H1 (cell line): ENCODE results near the gene GSE1.

ENCODE experiments used
- CTCF ChIP-seq, 3 experiments: IDR thresholded peaks; 1 replicate in 2 of 3; 2 replicates in 1 of 3; pipeline versions ENCODE4 v1.5.1 to v1.6.1; 2011; ENCODE audit warnings: low read length in 3 of 3, mild to moderate bottlenecking in 3 of 3, inconsistent platforms in 2 of 3, low read depth in 1 of 3, moderate library complexity in 1 of 3; ENCODE audit not compliant: insufficient read depth in 1 of 3; ENCODE audit errors: control extremely low read depth in 1 of 3
- POLR2A ChIP-seq, 2 experiments: IDR thresholded peaks; 1 replicate in 1 of 2; 2 replicates in 1 of 2; pipeline ENCODE4 v1.6.1; 2011; ENCODE audit warnings: low read depth in 2 of 2, low read length in 2 of 2, mild to moderate bottlenecking in 2 of 2; ENCODE audit errors: control extremely low read depth in 1 of 2
- SRF ChIP-seq: IDR thresholded peaks from 2 replicates; pipeline ENCODE4 v1.6.1; 2011; ENCODE audit warnings: mild to moderate bottlenecking, low read depth, low read length, moderate library complexity

- no peak for TF ChIP-seq CTCF (IDR thresholded peaks at IDR 0.05; ENCODE audit: control extremely low read depth in 1 of 3, insufficient read depth in 1 of 3, low read depth in 1 of 3, low read length in 3 of 3)
- no peak for TF ChIP-seq POLR2A (IDR thresholded peaks at IDR 0.05; ENCODE audit: control extremely low read depth in 1 of 2, low read depth in 2 of 2, low read length in 2 of 2)
- no peak for TF ChIP-seq SRF
These were observed 5.4 kb downstream of the GSE1 start for GRCh38 chr16:85618521-85618920.
